Mucosa of rectum (tissue), 2 donors: Measurements from ENCODE around the gene B3GAT1.

ENCODE experiments used
- H3K27ac ChIP-seq, 2 donors: one replicate each; pipeline ENCODE4 v1.7.0; 2013; ENCODE audit warnings: inconsistent platforms in 2 of 2, low read depth in 2 of 2, low read length in 2 of 2
- H3K27me3 ChIP-seq, 2 donors: one replicate each; pipeline ENCODE4 v1.7.0; 2013; ENCODE audit warnings: low read length in 2 of 2; ENCODE audit not compliant: control insufficient read depth in 2 of 2, insufficient read depth in 2 of 2
- H3K36me3 ChIP-seq, 2 donors: one replicate each; pipeline ENCODE4 v1.7.0; 2013; ENCODE audit warnings: low read length in 2 of 2; ENCODE audit not compliant: control insufficient read depth in 2 of 2, insufficient read depth in 2 of 2
- H3K4me1 ChIP-seq, 2 donors: one replicate each; pipeline ENCODE4 v1.7.0; 2013; ENCODE audit warnings: low read length in 2 of 2, mild to moderate bottlenecking in 1 of 2; ENCODE audit not compliant: control insufficient read depth in 2 of 2, insufficient read depth in 2 of 2
- H3K4me3 ChIP-seq, 2 donors: one replicate each; pipeline ENCODE4 v1.7.0; 2013; ENCODE audit warnings: low read length in 2 of 2
- H3K9ac ChIP-seq, 2 donors: one replicate each; pipeline ENCODE4 v1.7.0; 2013; ENCODE audit warnings: low read length in 2 of 2, low read depth in 1 of 2, mild to moderate bottlenecking in 1 of 2
- H3K9me3 ChIP-seq, 2 donors: one replicate each; pipeline ENCODE4 v1.7.0; 2013; ENCODE audit warnings: low read length in 2 of 2; ENCODE audit not compliant: control insufficient read depth in 2 of 2
- donor health status: healthy.
- donor health status: Normal muscosa, but diverticular disease.

B3GAT1 gene

GRCh38 chr11:134441706-134442105 lies 29.7 kb upstream of the B3GAT1 start:
- Histone ChIP-seq H3K9me3 (no peaks in the 10 kb centered on the region), H3K27me3 (no peaks in the 10 kb centered on the region), H3K4me3 (no peak overlapping the region), H3K36me3 (no peaks in the 10 kb centered on the region), H3K27ac (no peak overlapping the region), H3K9ac (no peak overlapping the region), H3K4me1 (peaks cover 2 to 7% of the 10 kb centered on the region in 2 donors)

- no peak overlapping the region for H3K4me3 ChIP-seq
- H3K4me1 ChIP-seq = peaks cover 2 to 7% of the 10 kb centered on the region in 2 donors
- H3K9ac ChIP-seq = no peak overlapping the region
- H3K36me3 ChIP-seq = no peaks in the 10 kb centered on the region
- H3K27ac ChIP-seq = no peak overlapping the region
- H3K27me3 ChIP-seq = no peaks in the 10 kb centered on the region
- H3K9me3 ChIP-seq = no peaks in the 10 kb centered on the region
Measured at GRCh38 chr11:134441281-134441680, 29.2 kb upstream of the B3GAT1 start.

- Histone ChIP-seq H3K9ac (no peak overlapping the region), H3K4me1 (peaks cover 2 to 7% of the 10 kb centered on the region in 2 donors), H3K27ac (no peak overlapping the region), H3K27me3 (peaks cover 0 to under 1% of the 10 kb centered on the region in 2 donors), H3K4me3 (no peak overlapping the region), H3K36me3 (no peaks in the 10 kb centered on the region), H3K9me3 (no peaks in the 10 kb centered on the region)
Measured at GRCh38 chr11:134440851-134441250, 28.8 kb upstream of the B3GAT1 start.

- peaks cover 0 to 1% of the 10 kb centered on the region in 2 donors for H3K27me3 ChIP-seq
- peaks cover 2 to 7% of the 10 kb centered on the region in 2 donors for H3K4me1 ChIP-seq
- no peaks in the 10 kb centered on the region for H3K36me3 ChIP-seq
- H3K9me3 ChIP-seq = no peaks in the 10 kb centered on the region
- no peak overlapping the region for H3K9ac ChIP-seq
- no peak overlapping the region for H3K4me3 ChIP-seq
- no peak overlapping the region for H3K27ac ChIP-seq
Measured at GRCh38 chr11:134438542-134439537, 26.8 kb upstream of the B3GAT1 start.

- Histone ChIP-seq H3K4me3 (no peak overlapping the region), H3K27me3 (peaks cover 0 to 1% of the 10 kb centered on the region in 2 donors), H3K9ac (no peak overlapping the region), H3K9me3 (no peaks in the 10 kb centered on the region), H3K4me1 (peaks cover 2 to 7% of the 10 kb centered on the region in 2 donors), H3K36me3 (no peaks in the 10 kb centered on the region), H3K27ac (no peak overlapping the region)
Measured at GRCh38 chr11:134437821-134438220, 25.8 kb upstream of the B3GAT1 start.

- peaks cover 2 to 7% of the 10 kb centered on the region in 2 donors for H3K4me1 ChIP-seq
- H3K9me3 ChIP-seq = no peaks in the 10 kb centered on the region
- H3K27me3 ChIP-seq = peaks cover 0 to 1% of the 10 kb centered on the region in 2 donors
- no peak overlapping the region for H3K4me3 ChIP-seq
- no peaks in the 10 kb centered on the region for H3K36me3 ChIP-seq
- H3K27ac ChIP-seq = no peak overlapping the region
- no peak overlapping the region for H3K9ac ChIP-seq
Measured at GRCh38 chr11:134436781-134437180, 24.7 kb upstream of the B3GAT1 start.

GRCh38 chr11:134433806-134434205 lies 21.8 kb upstream of the B3GAT1 start:
- no peak overlapping the region for H3K9ac ChIP-seq
- H3K36me3 ChIP-seq = no peaks in the 10 kb centered on the region
- peaks cover 0 to 1% of the 10 kb centered on the region in 2 donors for H3K27me3 ChIP-seq
- H3K4me3 ChIP-seq = no peak overlapping the region
- H3K27ac ChIP-seq = no peak overlapping the region
- peaks cover 0 to 3% of the 10 kb centered on the region in 2 donors for H3K4me1 ChIP-seq
- H3K9me3 ChIP-seq = no peaks in the 10 kb centered on the region

- Histone ChIP-seq H3K9me3 (no peaks in the 10 kb centered on the region), H3K9ac (no peak overlapping the region), H3K4me1 (no peaks in the 10 kb centered on the region), H3K27ac (no peak overlapping the region), H3K36me3 (no peaks in the 10 kb centered on the region), H3K4me3 (no peak overlapping the region), H3K27me3 (peaks cover 0 to 1% of the 10 kb centered on the region in 2 donors)
Measured at GRCh38 chr11:134433251-134433650, 21.2 kb upstream of the B3GAT1 start.

GRCh38 chr11:134432776-134433175 lies 20.7 kb upstream of the B3GAT1 start:
- Histone ChIP-seq H3K27ac (no peak overlapping the region), H3K9ac (no peak overlapping the region), H3K4me1 (no peaks in the 10 kb centered on the region), H3K4me3 (no peak overlapping the region), H3K36me3 (no peaks in the 10 kb centered on the region), H3K9me3 (no peaks in the 10 kb centered on the region), H3K27me3 (peaks cover 0 to 1% of the 10 kb centered on the region in 2 donors)

GRCh38 chr11:134429106-134429505 lies 17.1 kb upstream of the B3GAT1 start:
- no peaks in the 10 kb centered on the region for H3K27me3 ChIP-seq
- H3K9ac ChIP-seq = no peak overlapping the region
- H3K4me1 ChIP-seq = no peaks in the 10 kb centered on the region
- H3K27ac ChIP-seq = no peak overlapping the region
- no peak overlapping the region for H3K4me3 ChIP-seq
- H3K36me3 ChIP-seq = no peaks in the 10 kb centered on the region
- H3K9me3 ChIP-seq = no peaks in the 10 kb centered on the region
